Measurements from ENCODE around the gene POLR2E. TPM values are rescaled to one million over a fixed set of nuclear protein-coding genes. Genes with fewer than 3 reads are reported as not detected.

The POLR2E gene
- total and polyA plus RNA-seq, 2 of the 13 experiments (the other 11 are each of a cell fraction or from before 2014, with no cell fraction given), result 140 to 272 TPM

DNA sequence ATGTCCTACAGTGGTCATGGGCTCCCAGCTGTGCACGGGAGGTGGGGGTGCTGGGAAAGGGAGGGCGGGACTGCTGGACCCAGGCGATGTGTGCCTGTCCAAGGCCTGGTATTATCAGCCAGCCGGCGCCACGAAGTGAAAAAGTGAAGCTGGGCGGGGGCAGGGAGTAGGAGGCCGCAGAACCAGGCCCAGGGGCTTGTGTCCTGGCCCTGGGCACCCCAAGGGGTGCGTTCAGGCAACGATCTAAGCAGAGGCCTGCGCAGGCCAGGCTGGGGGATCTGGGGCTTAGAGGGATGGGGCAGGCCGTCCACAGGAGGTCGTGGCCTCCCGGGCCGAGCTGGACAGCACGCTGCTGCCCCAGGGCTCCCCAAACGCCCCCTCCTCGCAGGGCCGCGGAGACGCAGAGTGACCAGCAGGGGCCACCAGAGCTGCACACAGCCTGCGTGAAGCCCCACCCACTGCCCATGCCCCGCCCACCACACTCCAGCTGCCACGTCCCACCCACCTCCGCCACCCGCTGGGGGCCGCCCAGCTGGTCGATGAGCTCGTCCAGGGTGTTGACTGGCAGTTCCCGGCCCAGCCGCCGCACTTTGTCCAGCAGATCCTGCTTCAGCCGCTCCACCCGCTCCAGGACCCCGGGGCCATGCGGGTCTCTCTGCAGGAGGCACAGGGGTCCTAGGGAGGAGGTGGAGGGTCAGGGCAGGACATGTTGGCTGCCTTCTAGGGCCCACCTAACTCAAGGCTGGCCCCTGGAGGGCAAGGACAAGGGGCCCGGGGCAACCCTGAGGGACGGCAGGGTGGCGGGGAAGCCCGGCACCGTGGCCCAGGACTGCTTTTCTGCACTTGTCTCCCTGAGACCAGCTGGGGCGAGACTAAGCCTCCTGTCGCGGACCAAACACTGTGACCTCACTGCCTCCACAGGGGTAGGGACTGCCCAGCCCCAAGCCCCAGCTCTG, 18.1 kb upstream of the POLR2E start (continued):
- TF ChIP-seq, protein P1, sequence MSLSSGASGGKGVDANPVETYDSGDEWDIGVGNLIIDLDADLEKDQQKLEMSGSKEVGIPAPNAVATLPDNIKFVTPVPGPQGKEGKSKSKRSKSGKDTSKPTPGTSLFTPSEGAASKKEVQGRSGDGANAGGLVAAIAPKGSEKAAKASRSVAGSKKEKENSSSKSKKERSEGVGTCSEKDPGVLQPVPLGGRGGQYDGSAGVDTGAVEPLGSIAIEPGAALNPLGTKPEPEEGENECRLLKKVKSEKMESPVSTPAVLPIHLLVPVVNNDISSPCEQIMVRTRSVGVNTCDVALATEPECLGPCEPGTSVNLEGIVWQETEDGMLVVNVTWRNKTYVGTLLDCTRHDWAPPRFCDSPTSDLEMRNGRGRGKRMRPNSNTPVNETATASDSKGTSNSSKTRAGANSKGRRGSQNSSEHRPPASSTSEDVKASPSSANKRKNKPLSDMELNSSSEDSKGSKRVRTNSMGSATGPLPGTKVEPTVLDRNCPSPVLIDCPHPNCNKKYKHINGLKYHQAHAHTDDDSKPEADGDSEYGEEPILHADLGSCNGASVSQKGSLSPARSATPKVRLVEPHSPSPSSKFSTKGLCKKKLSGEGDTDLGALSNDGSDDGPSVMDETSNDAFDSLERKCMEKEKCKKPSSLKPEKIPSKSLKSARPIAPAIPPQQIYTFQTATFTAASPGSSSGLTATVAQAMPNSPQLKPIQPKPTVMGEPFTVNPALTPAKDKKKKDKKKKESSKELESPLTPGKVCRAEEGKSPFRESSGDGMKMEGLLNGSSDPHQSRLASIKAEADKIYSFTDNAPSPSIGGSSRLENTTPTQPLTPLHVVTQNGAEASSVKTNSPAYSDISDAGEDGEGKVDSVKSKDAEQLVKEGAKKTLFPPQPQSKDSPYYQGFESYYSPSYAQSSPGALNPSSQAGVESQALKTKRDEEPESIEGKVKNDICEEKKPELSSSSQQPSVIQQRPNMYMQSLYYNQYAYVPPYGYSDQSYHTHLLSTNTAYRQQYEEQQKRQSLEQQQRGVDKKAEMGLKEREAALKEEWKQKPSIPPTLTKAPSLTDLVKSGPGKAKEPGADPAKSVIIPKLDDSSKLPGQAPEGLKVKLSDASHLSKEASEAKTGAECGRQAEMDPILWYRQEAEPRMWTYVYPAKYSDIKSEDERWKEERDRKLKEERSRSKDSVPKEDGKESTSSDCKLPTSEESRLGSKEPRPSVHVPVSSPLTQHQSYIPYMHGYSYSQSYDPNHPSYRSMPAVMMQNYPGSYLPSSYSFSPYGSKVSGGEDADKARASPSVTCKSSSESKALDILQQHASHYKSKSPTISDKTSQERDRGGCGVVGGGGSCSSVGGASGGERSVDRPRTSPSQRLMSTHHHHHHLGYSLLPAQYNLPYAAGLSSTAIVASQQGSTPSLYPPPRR (CRISPR knock-in tag; IDR thresholded peaks at IDR 0.05; ENCODE audit: borderline replicate concordance), result peak; percentile 71
- TF ChIP-seq, protein P2, sequence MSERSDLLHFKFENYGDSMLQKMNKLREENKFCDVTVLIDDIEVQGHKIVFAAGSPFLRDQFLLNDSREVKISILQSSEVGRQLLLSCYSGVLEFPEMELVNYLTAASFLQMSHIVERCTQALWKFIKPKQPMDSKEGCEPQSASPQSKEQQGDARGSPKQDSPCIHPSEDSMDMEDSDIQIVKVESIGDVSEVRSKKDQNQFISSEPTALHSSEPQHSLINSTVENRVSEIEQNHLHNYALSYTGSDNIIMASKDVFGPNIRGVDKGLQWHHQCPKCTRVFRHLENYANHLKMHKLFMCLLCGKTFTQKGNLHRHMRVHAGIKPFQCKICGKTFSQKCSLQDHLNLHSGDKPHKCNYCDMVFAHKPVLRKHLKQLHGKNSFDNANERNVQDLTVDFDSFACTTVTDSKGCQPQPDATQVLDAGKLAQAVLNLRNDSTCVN (CRISPR knock-in tag; IDR thresholded peaks at IDR 0.05; ENCODE audit: borderline replicate concordance), result no peak
- TF ChIP-seq BRCA1 (CRISPR knock-in tag; IDR thresholded peaks at IDR 0.05) (0 out of 2 replicates have a peak, but pooled peaks have one; percentile 24), HDAC6 (IDR thresholded peaks at IDR 0.05; ENCODE audit: low read depth, low read length) (no peak), HNF4A (CRISPR knock-in tag; IDR thresholded peaks at IDR 0.05) (peak; percentile 80), SIX4 (CRISPR knock-in tag; IDR thresholded peaks at IDR 0.05) (no peak), ATAD3A (CRISPR knock-in tag; IDR thresholded peaks at IDR 0.05) (no peak), NCOR1 (IDR thresholded peaks at IDR 0.05; ENCODE audit: borderline replicate concordance, low read length) (no peak), NFYC (CRISPR knock-in tag; IDR thresholded peaks at IDR 0.05) (0 out of 2 replicates have a peak, but pooled peaks have one; percentile 39), MEIS1 (CRISPR knock-in tag; IDR thresholded peaks at IDR 0.05; ENCODE audit: borderline replicate concordance) (peak; percentile 93; the same call in 1 of the 2 replicates), ZBTB38 (CRISPR knock-in tag; IDR thresholded peaks at IDR 0.05) (peak; percentile 80), ZNF891 (CRISPR knock-in tag; IDR thresholded peaks at IDR 0.05) (no peak), SRSF1 (optimal IDR thresholded peaks at IDR 0.05; ENCODE audit: low read depth, low read length) (peak; percentile 79)
- TF ChIP-seq, protein P3, sequence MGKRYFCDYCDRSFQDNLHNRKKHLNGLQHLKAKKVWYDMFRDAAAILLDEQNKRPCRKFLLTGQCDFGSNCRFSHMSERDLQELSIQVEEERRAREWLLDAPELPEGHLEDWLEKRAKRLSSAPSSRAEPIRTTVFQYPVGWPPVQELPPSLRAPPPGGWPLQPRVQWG (CRISPR knock-in tag; IDR thresholded peaks at IDR 0.05; ENCODE audit: borderline replicate concordance, low read depth), result no peak
- TF ChIP-seq, protein P4, sequence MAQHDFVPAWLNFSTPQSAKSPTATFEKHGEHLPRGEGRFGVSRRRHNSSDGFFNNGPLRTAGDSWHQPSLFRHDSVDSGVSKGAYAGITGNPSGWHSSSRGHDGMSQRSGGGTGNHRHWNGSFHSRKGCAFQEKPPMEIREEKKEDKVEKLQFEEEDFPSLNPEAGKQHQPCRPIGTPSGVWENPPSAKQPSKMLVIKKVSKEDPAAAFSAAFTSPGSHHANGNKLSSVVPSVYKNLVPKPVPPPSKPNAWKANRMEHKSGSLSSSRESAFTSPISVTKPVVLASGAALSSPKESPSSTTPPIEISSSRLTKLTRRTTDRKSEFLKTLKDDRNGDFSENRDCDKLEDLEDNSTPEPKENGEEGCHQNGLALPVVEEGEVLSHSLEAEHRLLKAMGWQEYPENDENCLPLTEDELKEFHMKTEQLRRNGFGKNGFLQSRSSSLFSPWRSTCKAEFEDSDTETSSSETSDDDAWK (CRISPR knock-in tag; IDR thresholded peaks at IDR 0.05), result no peak
- TF ChIP-seq, protein P5, sequence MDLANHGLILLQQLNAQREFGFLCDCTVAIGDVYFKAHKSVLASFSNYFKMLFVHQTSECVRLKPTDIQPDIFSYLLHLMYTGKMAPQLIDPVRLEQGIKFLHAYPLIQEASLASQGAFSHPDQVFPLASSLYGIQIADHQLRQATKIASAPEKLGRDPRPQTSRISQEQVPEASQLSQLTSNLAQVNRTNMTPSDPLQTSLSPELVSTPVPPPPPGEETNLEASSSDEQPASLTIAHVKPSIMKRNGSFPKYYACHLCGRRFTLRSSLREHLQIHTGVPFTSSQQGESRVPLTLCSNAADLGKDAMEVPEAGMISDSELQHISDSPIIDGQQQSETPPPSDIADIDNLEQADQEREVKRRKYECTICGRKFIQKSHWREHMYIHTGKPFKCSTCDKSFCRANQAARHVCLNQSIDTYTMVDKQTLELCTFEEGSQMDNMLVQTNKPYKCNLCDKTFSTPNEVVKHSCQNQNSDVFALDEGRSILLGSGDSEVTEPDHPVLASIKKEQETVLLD (CRISPR knock-in tag; IDR thresholded peaks at IDR 0.05; ENCODE audit: low read depth), result no peak
- TF ChIP-seq, protein P6, sequence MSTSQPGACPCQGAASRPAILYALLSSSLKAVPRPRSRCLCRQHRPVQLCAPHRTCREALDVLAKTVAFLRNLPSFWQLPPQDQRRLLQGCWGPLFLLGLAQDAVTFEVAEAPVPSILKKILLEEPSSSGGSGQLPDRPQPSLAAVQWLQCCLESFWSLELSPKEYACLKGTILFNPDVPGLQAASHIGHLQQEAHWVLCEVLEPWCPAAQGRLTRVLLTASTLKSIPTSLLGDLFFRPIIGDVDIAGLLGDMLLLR (CRISPR knock-in tag; IDR thresholded peaks at IDR 0.05), result no peak
